Measurements from ENCODE around the gene ARPC5.

ARPC5 gene

GRCh38 chr1:183652547-183653461 is 17.2 kb upstream of the ARPC5 start, which contains the start of gene APOBEC4:
TSS of gene APOBEC4 (minus strand) at chr1:183653316. CDS start at chr1:183648781, 4,535 bp downstream.
- Histone ChIP-seq H3K14ac (ENCODE audit: low read length) (no peak within 1 kb of the TSS), H3K4me1 (ENCODE audit: control insufficient read depth in 2 of 2, insufficient read depth in 1 of 2, low read depth in 1 of 2, low read length in 2 of 2) (peaks cover 2 to 4% of the 10 kb centered on the region in 2 donors), H3K4me3 (ENCODE audit: low read length in 2 of 2) (no peak within 1 kb of the TSS), H2AK5ac (ENCODE audit: low read depth, low read length) (no peak within 1 kb of the TSS), H3K4me2 (ENCODE audit: insufficient read depth, low read length, poor library complexity, severe bottlenecking) (no peak within 1 kb of the TSS), H3K18ac (ENCODE audit: low read length) (no peak within 1 kb of the TSS), H2BK120ac (ENCODE audit: low read depth, low read length) (no peak within 1 kb of the TSS), H4K8ac (ENCODE audit: low read depth, low read length) (no peak within 1 kb of the TSS), H2BK5ac (ENCODE audit: low read length) (no peak within 1 kb of the TSS), H3K27me3 (ENCODE audit: control insufficient read depth in 3 of 3, insufficient read depth in 3 of 3, low read depth in 1 of 3, low read length in 3 of 3) (no peaks in the 10 kb centered on the region), H3K79me1 (ENCODE audit: low read depth, low read length) (no peaks in the 10 kb centered on the region), H3K4ac (ENCODE audit: low read length) (no peak within 1 kb of the TSS), H3K27ac (replicated peaks; ENCODE audit: low read length) (no peak within 1 kb of the TSS), H3K23ac (ENCODE audit: low read depth, low read length, poor library complexity) (no peak within 1 kb of the TSS), H3K9me3 (replicated peaks in 1 of 2; ENCODE audit: control insufficient read depth in 2 of 2, insufficient read depth in 1 of 2, low read depth in 1 of 2, low read length in 2 of 2) (peaks cover 0 to 4% of the 10 kb centered on the region in 2 donors), H2BK15ac (ENCODE audit: low read length) (no peak within 1 kb of the TSS), H3K36me3 (replicated peaks in 1 of 2; ENCODE audit: control insufficient read depth in 2 of 2, insufficient read depth in 2 of 2, low read length in 2 of 2) (no peaks in the 10 kb centered on the region), H2AFZ (ENCODE audit: low read length) (no peak within 1 kb of the TSS), H4K91ac (ENCODE audit: low read depth, low read length, poor library complexity) (no peak within 1 kb of the TSS), H2BK12ac (ENCODE audit: low read length) (no peak within 1 kb of the TSS), H3K9ac (ENCODE audit: low read depth, low read length, poor library complexity) (no peak within 1 kb of the TSS)
- WGBS, 2 donors (ENCODE audit: extremely low coverage in 2 of 2, insufficient read length in 2 of 2, insufficient replicate concordance in 1 of 2): no CpG with 5 or more reads among the region's 5 CpGs
- DNase-seq (ENCODE audit: low spot score): no peak

- Histone ChIP-seq H3K4me1 (ENCODE audit: control insufficient read depth in 2 of 2, insufficient read depth in 1 of 2, low read depth in 1 of 2, low read length in 2 of 2) (peaks cover 2 to 4% of the 10 kb centered on the region in 2 donors), H3K14ac (ENCODE audit: low read length) (no peak overlapping the region), H3K27me3 (ENCODE audit: control insufficient read depth in 3 of 3, insufficient read depth in 3 of 3, low read depth in 1 of 3, low read length in 3 of 3) (no peaks in the 10 kb centered on the region), H3K23ac (ENCODE audit: low read depth, low read length, poor library complexity) (no peak overlapping the region), H2BK120ac (ENCODE audit: low read depth, low read length) (no peak overlapping the region), H3K27ac (replicated peaks; ENCODE audit: low read length) (no peak overlapping the region), H2AFZ (ENCODE audit: low read length) (no peak overlapping the region), H3K36me3 (replicated peaks in 1 of 2; ENCODE audit: control insufficient read depth in 2 of 2, insufficient read depth in 2 of 2, low read length in 2 of 2) (no peaks in the 10 kb centered on the region), H3K4ac (ENCODE audit: low read length) (no peak overlapping the region), H3K79me1 (ENCODE audit: low read depth, low read length) (no peaks in the 10 kb centered on the region), H3K4me3 (ENCODE audit: low read length in 2 of 2) (no peak overlapping the region), H3K9me3 (replicated peaks in 1 of 2; ENCODE audit: control insufficient read depth in 2 of 2, insufficient read depth in 1 of 2, low read depth in 1 of 2, low read length in 2 of 2) (peaks cover 0 to 4% of the 10 kb centered on the region in 2 donors), H2BK12ac (ENCODE audit: low read length) (no peak overlapping the region), H2AK5ac (ENCODE audit: low read depth, low read length) (no peak overlapping the region), H2BK5ac (ENCODE audit: low read length) (no peak overlapping the region), H4K91ac (ENCODE audit: low read depth, low read length, poor library complexity) (no peak overlapping the region), H3K9ac (ENCODE audit: low read depth, low read length, poor library complexity) (no peak overlapping the region), H2BK15ac (ENCODE audit: low read length) (no peak overlapping the region), H3K4me2 (ENCODE audit: insufficient read depth, low read length, poor library complexity, severe bottlenecking) (no peak overlapping the region), H4K8ac (ENCODE audit: low read depth, low read length) (no peak overlapping the region), H3K18ac (ENCODE audit: low read length) (no peak overlapping the region)
- no CpG with 5 or more reads among the region's 1 CpG for WGBS, 2 donors (ENCODE audit: extremely low coverage in 2 of 2, insufficient read length in 2 of 2, insufficient replicate concordance in 1 of 2)
- DNase-seq (ENCODE audit: low spot score): no peak
Observed at GRCh38 chr1:183652107-183652506, 16.5 kb upstream of the ARPC5 start.

- no peak overlapping the region for H3K23ac ChIP-seq (ENCODE audit: low read depth, low read length, poor library complexity)
- WGBS, 2 donors (ENCODE audit: extremely low coverage in 2 of 2, insufficient read length in 2 of 2, insufficient replicate concordance in 1 of 2): no CpG with 5 or more reads among the region's 5 CpGs
- no peaks in the 10 kb centered on the region for H3K36me3 ChIP-seq (replicated peaks in 1 of 2; ENCODE audit: control insufficient read depth in 2 of 2, insufficient read depth in 2 of 2, low read length in 2 of 2)
- no peaks in the 10 kb centered on the region for H3K79me1 ChIP-seq (ENCODE audit: low read depth, low read length)
- H3K27ac ChIP-seq (replicated peaks; ENCODE audit: low read length): no peak overlapping the region
- no peak overlapping the region for H3K18ac ChIP-seq (ENCODE audit: low read length)
- no peak overlapping the region for H2BK120ac ChIP-seq (ENCODE audit: low read depth, low read length)
- no peak overlapping the region for H2BK15ac ChIP-seq (ENCODE audit: low read length)
- H2AFZ ChIP-seq (ENCODE audit: low read length): no peak overlapping the region
- H2AK5ac ChIP-seq (ENCODE audit: low read depth, low read length): no peak overlapping the region
- H2BK12ac ChIP-seq (ENCODE audit: low read length): no peak overlapping the region
- H3K4me1 ChIP-seq (ENCODE audit: control insufficient read depth in 2 of 2, insufficient read depth in 1 of 2, low read depth in 1 of 2, low read length in 2 of 2): peaks cover 2 to 4% of the 10 kb centered on the region in 2 donors
- no peak overlapping the region for H4K91ac ChIP-seq (ENCODE audit: low read depth, low read length, poor library complexity)
- H3K9ac ChIP-seq (ENCODE audit: low read depth, low read length, poor library complexity): no peak overlapping the region
- no peak for DNase-seq (ENCODE audit: low spot score)
- H3K9me3 ChIP-seq (replicated peaks in 1 of 2; ENCODE audit: control insufficient read depth in 2 of 2, insufficient read depth in 1 of 2, low read depth in 1 of 2, low read length in 2 of 2): peaks cover 0 to 4% of the 10 kb centered on the region in 2 donors
- H4K8ac ChIP-seq (ENCODE audit: low read depth, low read length): no peak overlapping the region
- no peak overlapping the region for H3K4me2 ChIP-seq (ENCODE audit: insufficient read depth, low read length, poor library complexity, severe bottlenecking)
- H3K4ac ChIP-seq (ENCODE audit: low read length): no peak overlapping the region
- no peak overlapping the region for H3K14ac ChIP-seq (ENCODE audit: low read length)
- H3K27me3 ChIP-seq (ENCODE audit: control insufficient read depth in 3 of 3, insufficient read depth in 3 of 3, low read depth in 1 of 3, low read length in 3 of 3): no peaks in the 10 kb centered on the region
- H2BK5ac ChIP-seq (ENCODE audit: low read length): no peak overlapping the region
- no peak overlapping the region for H3K4me3 ChIP-seq (ENCODE audit: low read length in 2 of 2)
Observed at GRCh38 chr1:183651612-183652011, 16.0 kb upstream of the ARPC5 start.

- Histone ChIP-seq H3K27ac (replicated peaks; ENCODE audit: low read length) (no peak overlapping the region), H3K14ac (ENCODE audit: low read length) (no peak overlapping the region), H3K9ac (ENCODE audit: low read depth, low read length, poor library complexity) (no peak overlapping the region), H3K27me3 (ENCODE audit: control insufficient read depth in 3 of 3, insufficient read depth in 3 of 3, low read depth in 1 of 3, low read length in 3 of 3) (no peaks in the 10 kb centered on the region), H3K9me3 (replicated peaks in 1 of 2; ENCODE audit: control insufficient read depth in 2 of 2, insufficient read depth in 1 of 2, low read depth in 1 of 2, low read length in 2 of 2) (peaks cover 2 to 4% of the 10 kb centered on the region in 2 donors), H3K4me1 (ENCODE audit: control insufficient read depth in 2 of 2, insufficient read depth in 1 of 2, low read depth in 1 of 2, low read length in 2 of 2) (peaks cover 0 to 6% of the 10 kb centered on the region in 2 donors), H3K23ac (ENCODE audit: low read depth, low read length, poor library complexity) (no peak overlapping the region), H2BK12ac (ENCODE audit: low read length) (no peak overlapping the region), H3K4ac (ENCODE audit: low read length) (no peak overlapping the region), H2AK5ac (ENCODE audit: low read depth, low read length) (no peak overlapping the region), H3K4me2 (ENCODE audit: insufficient read depth, low read length, poor library complexity, severe bottlenecking) (no peak overlapping the region), H2AFZ (ENCODE audit: low read length) (no peak overlapping the region), H3K18ac (ENCODE audit: low read length) (no peak overlapping the region), H2BK120ac (ENCODE audit: low read depth, low read length) (no peak overlapping the region), H4K91ac (ENCODE audit: low read depth, low read length, poor library complexity) (no peak overlapping the region), H3K36me3 (replicated peaks in 1 of 2; ENCODE audit: control insufficient read depth in 2 of 2, insufficient read depth in 2 of 2, low read length in 2 of 2) (no peaks in the 10 kb centered on the region), H2BK5ac (ENCODE audit: low read length) (no peak overlapping the region), H2BK15ac (ENCODE audit: low read length) (no peak overlapping the region), H4K8ac (ENCODE audit: low read depth, low read length) (no peak overlapping the region), H3K79me1 (ENCODE audit: low read depth, low read length) (no peaks in the 10 kb centered on the region), H3K4me3 (ENCODE audit: low read length in 2 of 2) (no peak overlapping the region)
- no CpG with 5 or more reads among the region's 8 CpGs for WGBS, 2 donors (ENCODE audit: extremely low coverage in 2 of 2, insufficient read length in 2 of 2, insufficient replicate concordance in 1 of 2)
- DNase-seq (ENCODE audit: low spot score): no peak
Observed at GRCh38 chr1:183648042-183648441, 12.5 kb upstream of the ARPC5 start.
